AG04450 (cell line): ENCODE measurements around the gene PIK3R3. TPM values are rescaled to one million over a fixed set of nuclear protein-coding genes. Genes with fewer than 3 reads are reported as not detected.

Source experiments
- CTCF ChIA-PET: fragments of 300-600, 350-600 bp; formaldehyde crosslinking; extraction: SDS; loops from one replicate; lab custom pipeline; 2022; ENCODE audit warnings: antibody characterized with exemption, inconsistent platforms; lab: Charles Lee
- POLR2A ChIA-PET: fragments of 350-600 bp; formaldehyde crosslinking; extraction: SDS; loops from one replicate; lab custom pipeline; 2021; ENCODE audit warnings: antibody characterized with exemption, inconsistent platforms; lab: Yijun Ruan, JAX
- DNase-seq: peaks from one replicate; pipeline ENCODE4 v3.0.0-alpha.2; 2011; ENCODE audit warnings: low read depth, low spot score
- H3K27ac ChIP-seq: one replicate; pipeline ENCODE4 v1.5.1; 2012; ENCODE audit warnings: low read depth, low read length, control low read depth
- H3K27me3 ChIP-seq: one replicate; pipeline ENCODE4 v1.6.0; 2012; ENCODE audit warnings: low read length; ENCODE audit not compliant: control insufficient read depth, insufficient read depth
- H3K4me3 ChIP-seq: 2 replicates; pipeline ENCODE4 v1.5.1; 2011; ENCODE audit warnings: mild to moderate bottlenecking, low read depth, low read length, control low read depth
- H3K9me3 ChIP-seq: 2 replicates; pipeline ENCODE4 v1.5.1; 2012; ENCODE audit warnings: low read length; ENCODE audit not compliant: control insufficient read depth, insufficient read depth
- polyA plus RNA-seq: library from polyadenylated mRNA; depleted of rRNA; stranded (reverse); fragments of >200 nt; gene quantifications from 2 replicates; pipeline ENCODE4 v1.2.3, GENCODE V29; 2011
- TF ChIP-seq, protein P1 (sequence below): IDR thresholded peaks from 2 replicates; pipeline ENCODE4 v1.5.1; 2011; ENCODE audit warnings: low read depth, low read length, control low read depth, inconsistent platforms

The PIK3R3 gene
- polyA plus RNA-seq, 1 experiment = 14.5 TPM

DNA sequence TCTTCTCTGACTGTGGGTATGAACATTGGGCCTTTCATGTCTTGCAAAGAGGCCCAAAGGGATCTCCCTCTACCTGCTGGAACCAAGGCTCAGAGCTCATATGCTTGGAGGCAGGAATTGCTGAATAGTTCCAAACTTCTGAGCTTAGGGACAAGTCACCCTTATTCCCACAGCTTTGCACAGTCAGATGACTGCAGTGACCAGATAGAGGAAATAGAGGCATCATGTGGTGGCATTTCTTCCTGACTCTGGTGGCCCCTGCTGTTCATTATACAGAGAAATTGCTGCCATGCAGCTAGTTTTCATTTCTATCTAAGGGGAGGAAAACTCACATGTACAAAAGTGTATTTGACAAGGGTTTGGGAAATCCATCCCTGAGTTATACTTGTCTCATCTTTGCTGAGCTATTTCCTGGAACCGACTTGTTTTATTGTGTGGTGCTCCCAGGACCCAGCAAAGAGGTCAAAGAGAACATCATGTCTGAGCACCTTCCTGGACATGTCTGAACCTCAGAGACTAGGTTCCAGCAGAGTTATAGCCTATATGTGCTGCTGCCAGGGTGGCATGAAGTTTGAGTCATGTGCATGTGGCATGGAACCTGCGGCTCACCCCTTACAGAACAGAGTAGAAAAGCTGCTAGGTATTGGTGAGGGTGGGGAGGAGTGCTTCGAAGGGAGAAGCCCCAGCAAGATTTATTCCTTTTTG is 131.2 kb downstream of the PIK3R3 start:
- TF ChIP-seq, protein P1, sequence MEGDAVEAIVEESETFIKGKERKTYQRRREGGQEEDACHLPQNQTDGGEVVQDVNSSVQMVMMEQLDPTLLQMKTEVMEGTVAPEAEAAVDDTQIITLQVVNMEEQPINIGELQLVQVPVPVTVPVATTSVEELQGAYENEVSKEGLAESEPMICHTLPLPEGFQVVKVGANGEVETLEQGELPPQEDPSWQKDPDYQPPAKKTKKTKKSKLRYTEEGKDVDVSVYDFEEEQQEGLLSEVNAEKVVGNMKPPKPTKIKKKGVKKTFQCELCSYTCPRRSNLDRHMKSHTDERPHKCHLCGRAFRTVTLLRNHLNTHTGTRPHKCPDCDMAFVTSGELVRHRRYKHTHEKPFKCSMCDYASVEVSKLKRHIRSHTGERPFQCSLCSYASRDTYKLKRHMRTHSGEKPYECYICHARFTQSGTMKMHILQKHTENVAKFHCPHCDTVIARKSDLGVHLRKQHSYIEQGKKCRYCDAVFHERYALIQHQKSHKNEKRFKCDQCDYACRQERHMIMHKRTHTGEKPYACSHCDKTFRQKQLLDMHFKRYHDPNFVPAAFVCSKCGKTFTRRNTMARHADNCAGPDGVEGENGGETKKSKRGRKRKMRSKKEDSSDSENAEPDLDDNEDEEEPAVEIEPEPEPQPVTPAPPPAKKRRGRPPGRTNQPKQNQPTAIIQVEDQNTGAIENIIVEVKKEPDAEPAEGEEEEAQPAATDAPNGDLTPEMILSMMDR = no peak
- Histone ChIP-seq H3K27ac (no peak overlapping the region), H3K27me3 (no peaks in the 10 kb centered on the region), H3K4me3 (no peak overlapping the region), H3K9me3 (no peaks in the 10 kb centered on the region)
- ChIA-PET CTCF (no interaction called here), POLR2A (no interaction called here)
- DNase-seq = no peak

DNA sequence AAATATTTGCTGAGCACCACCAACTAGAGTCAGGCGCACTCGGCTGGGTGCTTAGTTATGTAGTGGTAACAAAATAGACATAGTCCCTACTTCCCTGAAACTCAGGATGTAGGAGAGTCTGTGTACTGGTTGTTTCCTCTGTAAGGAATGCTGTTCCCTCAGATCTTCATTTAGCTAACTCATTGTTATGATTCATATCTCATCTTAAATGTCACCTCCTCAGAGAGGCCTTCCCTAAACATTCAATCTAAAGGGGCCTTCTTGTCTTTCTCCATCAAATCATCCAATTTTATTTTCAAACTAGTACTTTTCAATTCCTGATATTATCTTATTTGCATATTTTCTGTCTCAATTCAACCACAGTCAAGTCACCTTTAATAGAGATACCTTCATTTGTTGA is 132.9 kb downstream of the PIK3R3 start:
- no peak for DNase-seq
- ChIA-PET POLR2A (interaction anchor here (0.5 kb wide), 1 partner anchor 100 kb away, joined by 14 read pairs; no protein-coding TSS in a partner anchor), CTCF (interaction anchor here (0.8 kb wide), 1 partner anchor 117 kb away, joined by 3 read pairs; no protein-coding TSS in a partner anchor)
- H3K27me3 ChIP-seq = no peaks in the 10 kb centered on the region
- H3K4me3 ChIP-seq = no peak overlapping the region
- H3K27ac ChIP-seq = no peak overlapping the region
- TF ChIP-seq, protein P1 = no peak
- no peaks in the 10 kb centered on the region for H3K9me3 ChIP-seq

DNA sequence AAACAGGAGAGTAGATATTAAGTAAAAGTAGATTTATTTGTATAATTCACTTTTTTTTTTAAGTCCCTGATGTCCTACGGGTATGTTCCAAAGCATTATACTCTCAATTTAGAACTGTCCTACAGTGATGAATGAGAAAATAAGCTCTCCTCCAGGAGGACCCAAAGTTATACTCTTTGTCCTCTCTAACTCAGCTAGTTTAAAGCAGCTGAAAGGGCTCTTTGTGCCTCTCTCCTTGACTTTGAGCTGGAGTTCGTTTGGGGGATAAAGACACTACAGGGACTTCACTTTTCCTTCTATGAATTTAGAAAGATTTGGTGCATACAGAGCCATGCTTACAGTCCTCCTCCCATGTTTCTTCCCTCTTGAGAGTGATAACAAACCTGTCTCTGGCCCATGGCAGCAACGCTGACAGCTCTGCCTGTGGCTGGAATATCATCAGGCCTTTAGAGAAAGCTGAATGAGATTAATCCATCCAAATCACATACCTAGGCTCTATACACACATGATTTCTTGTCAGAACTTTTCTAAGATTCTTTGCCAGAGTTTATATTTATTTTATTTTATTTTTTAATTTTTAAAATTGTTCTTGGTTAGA is 134.3 kb downstream of the PIK3R3 start:
- DNase-seq = no peak
- no peaks in the 10 kb centered on the region for H3K9me3 ChIP-seq
- H3K27me3 ChIP-seq = no peaks in the 10 kb centered on the region
- TF ChIP-seq, protein P1 = no peak
- CTCF ChIA-PET = interaction anchor here (1.2 kb wide), 1 partner anchor 37 kb away, joined by 3 read pairs; no protein-coding TSS in a partner anchor
- H3K4me3 ChIP-seq = no peak overlapping the region
- H3K27ac ChIP-seq = no peak overlapping the region
- POLR2A ChIA-PET = no interaction called here

DNA sequence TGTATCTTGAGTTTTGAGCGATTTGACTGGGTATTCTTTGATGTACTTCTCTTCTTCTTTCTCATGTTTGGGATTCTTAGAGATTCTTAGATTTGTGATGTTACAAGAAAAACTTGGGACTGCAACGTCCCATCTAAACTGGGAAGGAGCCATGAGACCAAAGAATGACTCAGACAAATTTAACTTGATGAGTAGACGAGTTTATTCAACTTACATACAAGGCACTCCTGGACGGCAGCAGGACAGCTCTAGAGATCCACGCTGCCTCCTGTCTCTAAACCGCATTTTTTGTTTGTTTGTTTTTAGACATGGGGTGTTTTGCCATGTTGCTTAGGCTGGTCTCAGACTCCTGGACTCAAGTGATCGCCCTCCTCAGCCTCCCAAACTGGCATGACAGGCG is 137.1 kb downstream of the PIK3R3 start:
- ChIA-PET CTCF (interaction anchor here (1.4 kb wide), 1 partner anchor 228 kb away, joined by 3 read pairs; no protein-coding TSS in a partner anchor), POLR2A (no interaction called here)
- Histone ChIP-seq H3K9me3 (no peaks in the 10 kb centered on the region), H3K27me3 (no peaks in the 10 kb centered on the region), H3K4me3 (no peak overlapping the region), H3K27ac (no peak overlapping the region)
- DNase-seq = no peak
- TF ChIP-seq, protein P1 = no peak

DNA sequence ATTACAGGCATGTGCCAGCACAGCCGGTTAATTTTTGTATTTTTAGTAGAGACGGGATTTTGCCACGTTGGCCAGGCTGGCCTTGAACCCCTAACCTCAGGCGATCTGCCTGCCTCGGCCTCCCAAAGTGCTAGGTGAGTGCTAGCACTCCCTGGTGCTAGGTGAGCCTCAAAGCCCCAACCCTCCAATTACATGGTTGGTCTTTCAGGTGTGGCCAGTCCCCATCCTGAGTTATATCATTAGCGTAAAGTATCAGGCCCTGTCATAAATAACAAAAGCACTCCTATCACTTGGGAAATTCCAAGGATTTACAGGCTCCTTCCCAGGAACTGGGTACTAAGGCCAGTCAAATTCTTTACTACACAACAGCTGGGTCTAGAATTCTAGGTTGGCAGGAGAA is 138.0 kb downstream of the PIK3R3 start:
- no peak for DNase-seq

More for the DNA sequence above, 138.0 kb downstream of the PIK3R3 start:
- no peak overlapping the region for H3K4me3 ChIP-seq
- ChIA-PET POLR2A (no interaction called here), CTCF (interaction anchor here (1.4 kb wide), 1 partner anchor 229 kb away, joined by 3 read pairs; no protein-coding TSS in a partner anchor)
- no peak overlapping the region for H3K27ac ChIP-seq
- no peaks in the 10 kb centered on the region for H3K27me3 ChIP-seq
- TF ChIP-seq, protein P1 = no peak
- no peaks in the 10 kb centered on the region for H3K9me3 ChIP-seq
